ENCODE measurements around the gene HDAC8. TPM values are rescaled to one million over a fixed set of nuclear protein-coding genes. Genes with fewer than 3 reads are reported as not detected.

HDAC8 gene
- total and polyA plus RNA-seq, 9 of the 15 experiments (the other 6 are each of a cell fraction or from before 2014, with no cell fraction given) = 18.9 to 53.8 (median 28.7) TPM

DNA sequence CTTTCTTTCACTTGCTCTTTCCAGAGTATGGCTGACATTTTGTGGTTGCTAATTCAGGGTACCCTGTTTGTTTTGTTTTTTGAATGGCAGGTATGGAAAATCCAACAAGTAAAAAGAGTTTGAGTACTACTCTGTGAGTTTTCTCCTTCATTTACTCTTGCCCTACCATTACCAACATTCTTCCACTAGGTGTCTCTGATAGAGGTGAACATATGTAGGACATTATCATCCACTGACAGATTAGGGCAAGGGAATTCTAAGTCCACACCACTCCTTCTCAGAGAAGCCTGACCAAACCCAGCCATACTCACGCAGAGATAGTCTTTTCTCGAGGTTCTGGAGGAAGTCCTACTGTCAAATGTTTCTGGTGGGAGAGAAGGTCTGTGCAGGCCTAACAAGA lies 36.7 kb upstream of the HDAC8 start:
- H3K9me1 ChIP-seq (ENCODE audit: control insufficient read depth, insufficient read depth, low read length) = no peaks in the 10 kb centered on the region
- WGBS (ENCODE audit: insufficient coverage, low coverage, missing lambda C conversion rate) = 19% methylated on average over 2 of the region's 2 CpGs
- H3K36me3 ChIP-seq (ENCODE audit: control insufficient read depth, insufficient read depth, low read length) = no peaks in the 10 kb centered on the region; the same call in 2 of the 3 replicates
- H3K79me2 ChIP-seq (ENCODE audit: control insufficient read depth, insufficient read depth, low read length) = no peaks in the 10 kb centered on the region
- no TSS peak for BruUV-seq (replicated peaks)
- peak; percentile 74 for ATAC-seq
- no peak overlapping the region for H3K9ac ChIP-seq (ENCODE audit: insufficient read depth in 1 of 2, low read depth in 2 of 2, low read length in 2 of 2)
- H3K4me3 ChIP-seq = no peak overlapping the region
- no peaks in the 10 kb centered on the region for H3K9me3 ChIP-seq (replicated peaks; ENCODE audit: control insufficient read depth, insufficient read depth, low read depth, low read length)
- TF ChIP-seq COPS2 (conservative IDR thresholded peaks at IDR 0.05) = no peak
- TF ChIP-seq, protein P1, sequence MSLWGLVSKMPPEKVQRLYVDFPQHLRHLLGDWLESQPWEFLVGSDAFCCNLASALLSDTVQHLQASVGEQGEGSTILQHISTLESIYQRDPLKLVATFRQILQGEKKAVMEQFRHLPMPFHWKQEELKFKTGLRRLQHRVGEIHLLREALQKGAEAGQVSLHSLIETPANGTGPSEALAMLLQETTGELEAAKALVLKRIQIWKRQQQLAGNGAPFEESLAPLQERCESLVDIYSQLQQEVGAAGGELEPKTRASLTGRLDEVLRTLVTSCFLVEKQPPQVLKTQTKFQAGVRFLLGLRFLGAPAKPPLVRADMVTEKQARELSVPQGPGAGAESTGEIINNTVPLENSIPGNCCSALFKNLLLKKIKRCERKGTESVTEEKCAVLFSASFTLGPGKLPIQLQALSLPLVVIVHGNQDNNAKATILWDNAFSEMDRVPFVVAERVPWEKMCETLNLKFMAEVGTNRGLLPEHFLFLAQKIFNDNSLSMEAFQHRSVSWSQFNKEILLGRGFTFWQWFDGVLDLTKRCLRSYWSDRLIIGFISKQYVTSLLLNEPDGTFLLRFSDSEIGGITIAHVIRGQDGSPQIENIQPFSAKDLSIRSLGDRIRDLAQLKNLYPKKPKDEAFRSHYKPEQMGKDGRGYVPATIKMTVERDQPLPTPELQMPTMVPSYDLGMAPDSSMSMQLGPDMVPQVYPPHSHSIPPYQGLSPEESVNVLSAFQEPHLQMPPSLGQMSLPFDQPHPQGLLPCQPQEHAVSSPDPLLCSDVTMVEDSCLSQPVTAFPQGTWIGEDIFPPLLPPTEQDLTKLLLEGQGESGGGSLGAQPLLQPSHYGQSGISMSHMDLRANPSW (CRISPR knock-in tag; IDR thresholded peaks at IDR 0.05) = no peak
- TF ChIP-seq, protein P2, sequence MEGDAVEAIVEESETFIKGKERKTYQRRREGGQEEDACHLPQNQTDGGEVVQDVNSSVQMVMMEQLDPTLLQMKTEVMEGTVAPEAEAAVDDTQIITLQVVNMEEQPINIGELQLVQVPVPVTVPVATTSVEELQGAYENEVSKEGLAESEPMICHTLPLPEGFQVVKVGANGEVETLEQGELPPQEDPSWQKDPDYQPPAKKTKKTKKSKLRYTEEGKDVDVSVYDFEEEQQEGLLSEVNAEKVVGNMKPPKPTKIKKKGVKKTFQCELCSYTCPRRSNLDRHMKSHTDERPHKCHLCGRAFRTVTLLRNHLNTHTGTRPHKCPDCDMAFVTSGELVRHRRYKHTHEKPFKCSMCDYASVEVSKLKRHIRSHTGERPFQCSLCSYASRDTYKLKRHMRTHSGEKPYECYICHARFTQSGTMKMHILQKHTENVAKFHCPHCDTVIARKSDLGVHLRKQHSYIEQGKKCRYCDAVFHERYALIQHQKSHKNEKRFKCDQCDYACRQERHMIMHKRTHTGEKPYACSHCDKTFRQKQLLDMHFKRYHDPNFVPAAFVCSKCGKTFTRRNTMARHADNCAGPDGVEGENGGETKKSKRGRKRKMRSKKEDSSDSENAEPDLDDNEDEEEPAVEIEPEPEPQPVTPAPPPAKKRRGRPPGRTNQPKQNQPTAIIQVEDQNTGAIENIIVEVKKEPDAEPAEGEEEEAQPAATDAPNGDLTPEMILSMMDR (IDR thresholded peaks at IDR 0.05 in 2 of 3, conservative IDR thresholded peaks at IDR 0.05 in 1 of 3; ENCODE audit: insufficient read depth in 2 of 3, low read depth in 1 of 3, low read length in 3 of 3) = peak in 2 of 3 experiments; percentile 17 to 21; a peak in 2 of 6 replicates
- no peak for TF ChIP-seq TCF3 (CRISPR knock-in tag; IDR thresholded peaks at IDR 0.05)
- H3K27ac ChIP-seq (ENCODE audit: extremely low read depth, low read depth, low read length) = no peak overlapping the region
- H3K4me1 ChIP-seq (replicated peaks in 1 of 2; ENCODE audit: control insufficient read depth in 2 of 2, insufficient read depth in 2 of 2, low read length in 2 of 2) = no peaks in the 10 kb centered on the region
- H4K20me1 ChIP-seq (replicated peaks; ENCODE audit: control insufficient read depth, insufficient read depth, low read length) = no peaks in the 10 kb centered on the region
- intact Hi-C loops (cut with micrococcal nuclease) (no loop called here), in situ Hi-C loops (cut with MboI) (no loop called here)
- H2AFZ ChIP-seq (ENCODE audit: low read depth, low read length) = no peak overlapping the region
- ChIA-PET POLR2A (no interaction called here), CTCF (ENCODE audit: low intra/inter-chr PET ratio) (no interaction called here)
- DNase-seq (ENCODE audit: extremely low read depth in 1 of 4, low spot score in 3 of 4) = peak; percentile 5 to 14 (median 10)
- H3K4me2 ChIP-seq (ENCODE audit: insufficient read depth, low read length) = no peak overlapping the region
- FAIRE-seq = no peak
- H3K27me3 ChIP-seq (ENCODE audit: control insufficient read depth in 2 of 2, insufficient read depth in 2 of 2, low read length in 2 of 2) = no peaks in the 10 kb centered on the region
